Measurements from ENCODE around the gene PPP2R5C.
"Not testable (repeated sequence)": the region's sequence is repeated elsewhere in the genome, so short reads cannot be mapped to it uniquely, and the experiment has no call there.

GRCh38 chr14:101749756-101750155 is 11.8 kb upstream of the PPP2R5C start:
- TF ChIP-seq CTCF, EP300 (IDR thresholded peaks at IDR 0.05): not testable (repeated sequence)

All from tibial nerve (tissue), 4 donors.